ENCODE data around the gene RELN. TPM values are rescaled to one million over a fixed set of nuclear protein-coding genes. Genes with fewer than 3 reads are reported as not detected.

The RELN gene
- total RNA-seq, 2 experiments from 2014 or later, result not detected

DNA sequence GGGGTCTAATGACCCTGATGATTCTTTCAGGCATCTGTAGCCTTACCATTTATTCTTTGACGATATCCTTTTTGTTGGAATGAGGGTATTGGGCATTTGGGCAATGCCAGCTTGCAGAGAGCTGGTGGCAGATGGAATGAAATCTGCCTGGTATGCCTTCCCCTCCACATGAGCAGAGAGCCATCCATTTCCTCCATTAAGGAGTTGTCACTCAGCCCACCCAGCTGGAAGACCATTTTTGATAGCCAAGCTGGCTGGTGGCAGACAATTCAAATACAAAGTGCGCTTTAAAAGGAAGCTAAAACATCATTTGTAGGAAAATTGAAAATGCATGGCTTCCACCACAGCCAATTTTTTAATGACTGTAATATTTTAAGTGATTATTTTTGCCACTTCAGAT, 303.4 kb downstream of the RELN start:
- POLR2A ChIA-PET, result no interaction called here
- Mint-ChIP-seq H3K36me3 (no peaks in the 10 kb centered on the region), H3K27me3 (no peaks in the 10 kb centered on the region), H3K9me3 (no peaks in the 10 kb centered on the region), H3K4me3 (no peak overlapping the region), H3K4me1 (no peaks in the 10 kb centered on the region), H3K27ac (no peak overlapping the region)
- ATAC-seq (ENCODE audit: low read depth) (no peak), DNase-seq (no peak)

DNA sequence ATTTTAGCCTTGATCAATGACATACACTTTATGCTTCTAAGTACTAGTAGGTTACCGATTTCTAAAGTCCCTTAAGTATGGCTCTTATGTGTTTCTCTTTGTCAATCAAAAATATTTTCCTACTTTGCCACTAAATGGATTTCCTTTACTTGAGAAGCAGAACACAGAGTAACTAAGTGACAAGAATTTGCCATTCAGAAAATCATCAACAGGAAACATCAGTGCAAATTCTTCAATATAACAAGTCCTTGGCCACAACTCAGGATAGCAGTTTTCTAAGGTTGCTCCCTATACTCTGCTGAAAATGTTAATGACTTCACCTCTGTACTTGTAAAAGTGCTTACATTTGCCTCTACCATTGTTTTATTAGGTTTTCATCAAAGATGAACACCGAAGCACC, 303.8 kb downstream of the RELN start:
- POLR2A ChIA-PET, result no interaction called here
- ATAC-seq (ENCODE audit: low read depth) (no peak), DNase-seq (no peak)
- Mint-ChIP-seq H3K27ac (no peak overlapping the region), H3K4me3 (no peak overlapping the region), H3K27me3 (no peaks in the 10 kb centered on the region), H3K9me3 (no peaks in the 10 kb centered on the region), H3K4me1 (no peaks in the 10 kb centered on the region), H3K36me3 (no peaks in the 10 kb centered on the region)

DNA sequence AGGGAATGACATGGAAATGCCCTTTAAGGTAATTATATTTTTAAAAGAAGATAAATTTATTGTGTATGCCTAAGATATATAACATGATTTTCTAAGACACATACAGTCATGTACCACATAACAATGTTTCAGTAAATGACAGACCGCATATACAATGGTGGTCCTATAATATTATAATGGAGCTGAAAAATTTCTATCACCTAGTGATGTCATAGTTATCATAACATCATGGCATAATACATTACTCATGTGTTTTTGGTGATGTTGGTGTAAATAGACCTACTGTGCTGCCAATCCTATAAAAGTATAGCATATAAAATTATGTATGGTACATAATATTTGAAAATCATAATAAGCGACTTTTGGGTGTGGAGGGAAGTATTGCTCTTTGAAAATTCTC, 306.1 kb downstream of the RELN start:
- Mint-ChIP-seq H3K4me1 (no peaks in the 10 kb centered on the region), H3K9me3 (no peaks in the 10 kb centered on the region), H3K27ac (no peak overlapping the region), H3K36me3 (no peaks in the 10 kb centered on the region), H3K27me3 (no peaks in the 10 kb centered on the region), H3K4me3 (no peak overlapping the region)
- DNase-seq (no peak), ATAC-seq (ENCODE audit: low read depth) (no peak)
- POLR2A ChIA-PET, result no interaction called here

DNA sequence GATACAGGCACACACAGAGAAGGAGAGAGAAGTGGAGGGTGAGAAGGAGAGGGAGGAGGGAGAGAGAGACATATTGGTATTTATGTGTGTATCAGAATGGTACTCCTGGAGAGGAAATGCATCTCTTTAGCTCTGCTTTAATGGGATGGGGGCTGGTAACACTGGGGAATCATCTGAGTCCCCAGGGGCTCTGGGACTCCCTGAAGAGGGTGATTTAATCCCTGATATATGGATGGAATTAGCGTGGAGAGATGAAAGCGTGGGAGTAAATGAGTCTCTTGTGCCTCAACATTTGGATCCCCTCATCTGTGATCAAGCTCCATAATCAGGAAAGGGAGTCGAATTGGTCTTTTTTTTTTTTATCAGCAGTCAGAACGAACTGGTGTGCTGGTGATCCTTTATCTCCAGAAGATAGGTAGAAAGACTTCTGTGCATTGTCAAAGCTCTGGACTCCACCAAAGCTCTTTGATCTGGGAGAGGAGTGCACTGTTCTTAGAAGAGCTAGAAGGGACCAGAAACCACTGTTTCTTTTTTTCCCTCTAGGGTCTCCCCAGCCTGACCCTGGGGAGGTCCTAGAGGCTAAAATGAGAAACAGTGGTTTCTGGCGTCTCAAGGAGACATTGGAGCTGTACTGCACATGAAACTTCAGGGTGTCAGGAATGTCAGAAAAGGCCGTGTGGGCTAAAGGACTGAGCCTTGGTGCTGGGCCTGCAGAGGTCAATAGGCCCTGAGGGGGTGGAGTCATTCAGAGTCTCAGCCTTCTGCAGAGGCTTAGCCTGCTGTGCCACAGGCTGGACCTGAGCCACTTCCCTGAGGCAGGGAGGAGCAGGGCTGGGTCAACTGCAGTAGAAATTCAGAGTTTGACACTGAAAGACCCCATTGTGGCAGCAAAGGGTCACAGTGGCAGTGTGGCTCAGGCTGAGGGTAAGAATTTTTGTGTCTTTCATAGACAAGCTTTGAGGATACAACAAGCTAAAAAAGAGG, 309.0 kb downstream of the RELN start:
- no peak for DNase-seq
- H3K4me3 Mint-ChIP-seq, result no peak overlapping the region
- ATAC-seq (ENCODE audit: low read depth), result no peak
- POLR2A ChIA-PET, result no interaction called here
- no peaks in the 10 kb centered on the region for H3K36me3 Mint-ChIP-seq
- H3K4me1 Mint-ChIP-seq, result no peaks in the 10 kb centered on the region
- H3K9me3 Mint-ChIP-seq, result peaks cover 2% of the 10 kb centered on the region
- no peak overlapping the region for H3K27ac Mint-ChIP-seq
- H3K27me3 Mint-ChIP-seq, result no peaks in the 10 kb centered on the region

DNA sequence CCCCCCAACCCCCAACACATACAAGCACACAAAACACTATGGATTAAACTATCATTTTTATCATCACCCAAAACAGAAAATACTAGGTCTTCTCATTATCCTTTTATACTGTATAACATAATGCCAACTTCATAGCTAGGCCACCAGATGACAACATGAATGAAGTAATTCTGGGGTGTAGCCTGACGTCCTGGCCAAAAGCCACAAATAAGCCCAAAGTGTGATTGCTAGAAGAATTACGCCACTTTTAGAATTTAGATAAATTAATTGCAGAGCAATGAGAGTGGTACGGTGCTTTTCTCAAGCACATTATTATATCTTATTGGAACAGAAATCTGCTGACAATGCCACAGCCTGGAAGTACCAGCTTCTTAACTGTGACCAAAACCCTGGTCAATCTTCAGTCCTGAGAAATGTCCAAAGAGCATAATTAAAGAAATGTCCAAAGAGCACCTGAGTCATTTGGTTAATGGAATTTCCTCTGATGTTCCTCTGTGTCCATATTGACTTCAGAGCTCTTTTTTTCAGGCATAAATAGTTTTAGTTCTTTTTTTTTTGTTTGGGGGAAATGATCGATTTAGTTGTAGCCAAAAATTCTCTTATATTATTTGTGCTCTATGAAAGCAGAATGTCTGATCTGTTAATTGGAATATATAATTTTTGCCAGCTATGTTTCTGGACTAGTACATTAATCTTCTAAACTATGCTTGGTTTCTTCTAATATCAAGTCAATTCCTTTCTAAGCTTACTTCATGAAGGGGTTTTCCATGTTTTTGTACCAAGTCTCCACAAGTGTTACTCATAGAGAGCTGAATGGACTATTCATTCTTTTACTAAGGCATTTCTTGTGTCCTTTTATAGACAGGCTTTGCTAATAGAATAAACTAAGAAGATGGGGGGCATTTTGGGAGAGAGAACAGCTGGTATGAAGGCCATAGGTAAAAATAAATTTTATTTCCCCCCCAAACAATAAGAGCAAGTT, 310.0 kb downstream of the RELN start:
- Mint-ChIP-seq H3K4me1 (no peaks in the 10 kb centered on the region), H3K27me3 (no peaks in the 10 kb centered on the region), H3K36me3 (no peaks in the 10 kb centered on the region), H3K4me3 (no peak overlapping the region), H3K27ac (no peak overlapping the region), H3K9me3 (peaks cover 3% of the 10 kb centered on the region)
- ATAC-seq (ENCODE audit: low read depth) (no peak), DNase-seq (no peak)
- POLR2A ChIA-PET, result no interaction called here

DNA sequence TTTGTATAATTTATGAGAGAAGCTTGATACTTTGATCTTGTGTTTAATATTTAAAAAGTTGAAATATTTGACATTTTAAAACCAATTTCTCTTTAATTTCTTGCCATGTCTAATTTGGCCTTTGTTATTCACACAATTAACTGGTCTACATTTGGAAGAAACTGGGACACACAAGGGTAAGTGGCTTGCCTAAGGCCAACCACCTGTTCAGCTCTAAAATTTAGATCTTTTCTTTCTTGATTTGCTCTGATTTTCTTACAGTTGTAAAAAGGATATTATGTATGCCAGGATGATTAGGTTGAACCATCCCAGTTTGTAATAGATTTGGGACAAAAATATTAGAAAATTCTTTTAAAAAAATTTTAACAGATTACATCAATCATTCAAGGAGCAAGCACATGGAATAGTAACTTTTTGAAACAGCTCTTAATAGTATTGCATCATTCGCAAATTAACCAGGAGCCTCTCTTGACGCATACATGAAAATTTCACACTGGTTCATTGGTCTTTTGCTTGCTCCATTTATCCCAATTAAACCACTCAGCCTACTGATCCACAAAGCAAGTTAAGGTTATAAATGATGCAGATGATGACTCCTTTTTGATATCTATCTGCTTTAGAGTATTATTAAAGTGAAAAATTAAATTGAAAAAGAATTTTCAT, 321.0 kb downstream of the RELN start:
- Mint-ChIP-seq H3K27ac (no peak overlapping the region), H3K4me3 (no peak overlapping the region), H3K9me3 (no peaks in the 10 kb centered on the region), H3K27me3 (peaks cover 3% of the 10 kb centered on the region), H3K4me1 (no peaks in the 10 kb centered on the region), H3K36me3 (no peaks in the 10 kb centered on the region)
- DNase-seq (no peak), ATAC-seq (ENCODE audit: low read depth) (no peak)
- POLR2A ChIA-PET, result no interaction called here

DNA sequence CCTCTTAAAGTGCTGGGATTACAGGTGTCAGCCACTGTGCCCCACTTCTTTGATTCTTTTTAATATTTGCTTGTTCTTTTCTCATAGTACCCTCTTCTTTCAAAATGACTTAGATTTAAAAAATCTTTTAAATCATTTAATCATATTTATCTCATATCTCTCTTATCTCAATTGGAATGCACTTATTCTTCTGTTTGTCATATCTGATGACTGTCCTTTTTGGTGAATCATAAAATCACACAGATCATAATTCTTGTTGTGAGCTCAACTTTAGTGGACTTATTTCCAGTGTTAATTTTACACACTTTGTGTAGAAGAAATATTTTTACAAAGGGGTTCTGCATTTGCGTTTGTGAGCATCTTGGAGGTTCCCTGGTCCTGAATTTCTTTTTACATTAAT, 323.1 kb downstream of the RELN start:
- H3K9me3 Mint-ChIP-seq, result no peaks in the 10 kb centered on the region
- DNase-seq (no peak), ATAC-seq (ENCODE audit: low read depth) (no peak)
- H3K36me3 Mint-ChIP-seq, result no peaks in the 10 kb centered on the region
- H3K4me1 Mint-ChIP-seq, result no peaks in the 10 kb centered on the region
- no peak overlapping the region for H3K27ac Mint-ChIP-seq
- H3K4me3 Mint-ChIP-seq, result no peak overlapping the region
- POLR2A ChIA-PET, result no interaction called here
- H3K27me3 Mint-ChIP-seq, result no peaks in the 10 kb centered on the region

DNA sequence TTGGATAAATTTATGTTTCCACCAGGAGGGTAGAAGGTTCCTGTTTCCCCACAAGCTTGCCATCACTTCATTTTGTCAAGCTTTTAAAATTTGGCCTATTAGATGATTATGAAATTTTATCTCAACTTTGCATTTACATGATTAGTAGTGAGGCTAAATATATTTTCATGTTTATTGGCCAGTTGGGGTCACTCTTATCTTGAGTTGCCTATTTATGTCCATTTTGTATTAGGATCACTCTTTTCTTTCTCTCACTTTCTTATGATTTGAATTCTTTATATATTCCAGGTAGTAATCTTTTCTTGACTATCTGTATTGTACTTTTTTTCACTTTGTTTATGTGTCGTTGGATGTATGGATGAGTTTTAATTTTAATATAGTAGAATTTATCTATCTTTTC, 324.9 kb downstream of the RELN start:
- POLR2A ChIA-PET, result no interaction called here

DNA sequence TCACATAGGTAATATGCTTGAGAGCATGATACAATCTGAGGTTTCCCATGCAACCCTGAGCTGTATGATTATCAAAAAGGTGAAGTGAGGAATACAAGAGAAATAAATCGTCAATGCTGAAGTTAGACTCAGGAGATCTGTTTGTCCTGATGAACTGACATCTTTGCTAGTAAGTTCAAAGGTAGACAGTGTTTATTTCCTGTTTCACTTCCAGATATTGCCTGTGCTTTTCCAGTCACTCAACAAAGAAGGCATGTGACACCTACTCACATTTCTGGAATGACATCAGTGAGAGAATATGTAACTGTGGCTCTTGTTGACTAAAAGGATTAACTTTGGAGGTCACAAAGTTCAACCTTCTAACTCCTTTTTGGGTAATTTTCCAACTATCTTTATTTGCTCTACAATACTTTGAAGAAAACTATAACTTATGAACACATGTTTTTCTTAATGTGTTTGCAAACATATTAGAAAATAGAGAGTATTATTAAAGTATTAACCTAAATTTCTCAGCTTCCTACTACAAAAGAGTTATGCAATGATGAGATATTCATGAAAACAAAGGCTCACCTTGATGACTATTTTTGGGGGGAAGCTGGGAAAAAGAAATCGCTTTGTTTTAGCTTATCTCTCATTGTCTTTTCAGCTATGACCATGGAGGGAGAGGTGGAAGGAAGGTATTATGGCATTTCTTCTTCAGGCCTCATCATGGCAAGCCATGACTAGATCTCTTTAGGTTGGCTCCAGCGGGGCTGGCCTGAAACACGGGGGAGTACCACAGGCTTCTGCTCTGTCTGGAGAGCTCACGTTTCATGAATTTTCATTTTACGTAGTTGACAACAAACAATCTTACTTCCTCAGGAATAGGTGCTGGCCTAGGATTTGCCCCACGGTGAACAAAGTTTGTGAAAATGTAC, 328.7 kb downstream of the RELN start:
- Mint-ChIP-seq H3K4me1 (no peaks in the 10 kb centered on the region), H3K36me3 (no peaks in the 10 kb centered on the region), H3K27ac (no peak overlapping the region), H3K4me3 (no peak overlapping the region), H3K9me3 (no peaks in the 10 kb centered on the region), H3K27me3 (no peaks in the 10 kb centered on the region)
- ATAC-seq (ENCODE audit: low read depth) (no peak), DNase-seq (no peak)
- POLR2A ChIA-PET, result no interaction called here

More for the DNA sequence above, 324.9 kb downstream of the RELN start:
- Mint-ChIP-seq H3K36me3 (no peaks in the 10 kb centered on the region), H3K4me3 (no peak overlapping the region), H3K27me3 (no peaks in the 10 kb centered on the region), H3K9me3 (no peaks in the 10 kb centered on the region), H3K27ac (no peak overlapping the region), H3K4me1 (no peaks in the 10 kb centered on the region)
- DNase-seq (no peak), ATAC-seq (ENCODE audit: low read depth) (no peak)

DNA sequence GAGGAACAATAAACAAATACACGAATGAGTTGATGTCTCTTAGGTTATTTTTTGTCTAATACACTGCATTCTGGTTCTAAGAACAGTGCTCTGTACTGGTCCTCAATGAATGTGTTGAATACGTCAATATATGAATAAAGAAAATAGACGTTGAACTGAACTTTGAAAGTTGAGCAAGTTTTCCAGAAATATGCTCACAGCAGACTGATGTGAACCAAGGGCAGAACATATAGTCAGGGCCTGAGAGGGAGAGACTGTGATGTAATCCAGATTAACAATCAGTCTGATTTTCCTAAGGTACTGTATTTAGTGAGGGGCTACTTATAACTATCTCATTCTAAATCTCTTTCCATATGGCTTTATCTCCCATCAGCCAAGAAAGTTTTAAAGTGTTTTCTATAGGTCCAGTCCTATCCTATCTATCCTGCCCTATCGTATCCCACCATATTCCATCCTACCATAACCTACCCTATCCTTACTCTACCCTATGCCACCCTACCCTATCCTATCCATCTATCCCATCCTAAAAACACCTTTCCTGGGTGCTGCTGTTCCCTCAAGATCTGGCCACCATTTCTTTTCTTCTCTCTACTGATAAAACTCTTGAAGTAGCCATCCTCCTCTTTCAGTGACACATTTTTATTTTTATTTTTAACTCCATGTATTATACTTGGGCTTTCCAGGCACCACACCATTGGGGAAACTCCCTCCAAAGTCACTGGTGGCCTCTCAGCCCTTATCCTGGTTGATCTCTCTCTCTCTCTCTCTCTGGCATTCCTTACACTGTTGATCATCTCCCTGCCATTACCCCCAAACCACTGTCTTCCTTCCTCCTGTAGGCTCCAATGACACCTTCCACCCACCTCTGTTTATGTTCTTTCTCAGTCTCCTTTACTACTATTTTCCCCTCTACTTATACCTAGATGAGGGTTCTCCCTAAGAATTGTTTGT, 331.1 kb downstream of the RELN start:
- ATAC-seq (ENCODE audit: low read depth), result no peak
- DNase-seq, result no peak
- Mint-ChIP-seq H3K4me3 (no peak overlapping the region), H3K4me1 (no peaks in the 10 kb centered on the region), H3K27ac (no peak overlapping the region), H3K36me3 (no peaks in the 10 kb centered on the region), H3K9me3 (no peaks in the 10 kb centered on the region), H3K27me3 (no peaks in the 10 kb centered on the region)
- POLR2A ChIA-PET, result no interaction called here

DNA sequence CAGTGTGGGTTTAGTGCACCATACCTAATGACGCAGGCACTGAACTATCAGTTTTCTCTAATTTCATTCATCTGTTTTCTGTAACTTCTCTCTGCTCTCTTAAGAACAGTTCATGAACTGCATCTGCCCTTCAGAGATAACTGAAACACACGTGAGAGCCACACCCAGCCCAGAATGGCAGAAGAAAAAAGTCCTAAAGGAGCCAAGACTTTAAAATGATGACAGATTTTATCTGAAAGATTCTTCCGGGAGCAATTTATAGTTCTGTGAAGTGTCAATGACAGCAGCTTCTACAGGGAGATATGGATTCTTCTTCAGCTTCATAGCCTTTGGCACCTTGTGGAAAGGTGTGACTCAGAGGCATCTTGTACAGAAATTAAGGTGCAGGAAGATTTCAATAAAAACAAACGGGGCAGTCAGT, 332.0 kb downstream of the RELN start:
- Mint-ChIP-seq H3K4me1 (no peaks in the 10 kb centered on the region), H3K27me3 (no peaks in the 10 kb centered on the region), H3K9me3 (no peaks in the 10 kb centered on the region), H3K4me3 (no peak overlapping the region), H3K36me3 (no peaks in the 10 kb centered on the region), H3K27ac (no peak overlapping the region)
- ATAC-seq (ENCODE audit: low read depth) (no peak), DNase-seq (no peak)
- POLR2A ChIA-PET, result no interaction called here

DNA sequence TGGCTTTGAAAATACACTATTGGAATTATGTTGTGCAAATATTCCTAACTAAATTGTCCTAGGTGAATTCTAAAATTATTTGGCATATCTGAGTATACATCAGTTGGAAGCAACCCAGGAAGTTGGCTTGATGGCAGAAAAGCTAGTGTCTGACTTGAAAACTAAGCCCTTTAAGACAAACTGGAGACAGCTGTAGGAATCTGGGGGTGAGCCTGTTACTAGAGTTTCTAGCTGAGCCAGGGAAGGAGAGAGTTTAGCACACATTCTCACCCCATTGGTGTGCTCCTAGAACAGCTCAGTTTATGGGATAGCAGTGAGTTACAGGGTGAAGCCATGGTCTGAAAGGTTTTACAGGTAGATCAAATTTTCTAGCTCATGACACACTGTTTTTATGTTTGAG, 333.2 kb downstream of the RELN start:
- no peaks in the 10 kb centered on the region for H3K9me3 Mint-ChIP-seq
- peaks cover 2% of the 10 kb centered on the region for H3K27me3 Mint-ChIP-seq
- no peaks in the 10 kb centered on the region for H3K4me1 Mint-ChIP-seq
- no peak for DNase-seq
- H3K36me3 Mint-ChIP-seq, result no peaks in the 10 kb centered on the region
- ATAC-seq (ENCODE audit: low read depth), result no peak
- POLR2A ChIA-PET, result no interaction called here
- no peak overlapping the region for H3K27ac Mint-ChIP-seq
- no peak overlapping the region for H3K4me3 Mint-ChIP-seq

All from activated naive CD8-positive, alpha-beta T cell treated with anti-CD3 and anti-CD28 coated beads, Interleukin-2, amount 10 ng/mL, durations not matched to agents 7 days and 5 days (primary cell).